ENCODE data around the gene DOC2A.
A peak's percentile ranks its signal among the peaks of the same experiment; 100 is the strongest.
"Not testable (repeated sequence)": the region's sequence is repeated elsewhere in the genome, so short reads cannot be mapped to it uniquely, and the experiment has no call there.

DOC2A gene

DNA sequence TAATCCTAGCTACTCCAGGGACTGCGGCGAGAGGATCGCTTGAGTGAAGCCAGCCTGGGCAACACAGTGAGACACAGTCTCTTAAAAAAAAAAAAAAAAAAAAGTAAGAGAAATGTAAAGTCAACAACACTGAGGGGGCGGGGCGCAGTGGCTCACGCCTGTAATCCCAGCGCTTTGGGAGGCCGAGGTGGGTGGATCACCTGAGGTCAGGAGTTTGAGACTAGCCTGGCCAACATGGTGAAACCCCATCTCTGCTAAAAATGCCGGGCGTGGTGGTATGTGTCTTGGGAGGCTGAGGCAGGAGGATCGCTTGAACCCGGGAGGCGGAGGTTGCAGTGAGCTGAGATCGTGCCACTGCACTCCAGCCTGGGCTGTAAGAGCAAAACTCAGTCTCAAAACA, 1.8 kb upstream of the DOC2A start:
- not testable (repeated sequence) for H2AFZ ChIP-seq (ENCODE audit: low read length); H2BK12ac ChIP-seq (ENCODE audit: low read length); H2BK15ac ChIP-seq (ENCODE audit: low read length); H3K4me2 ChIP-seq (ENCODE audit: insufficient read depth, low read length, poor library complexity, severe bottlenecking); H3K4ac ChIP-seq (ENCODE audit: low read length); H3K36me3 ChIP-seq (replicated peaks in 1 of 2; ENCODE audit: control insufficient read depth in 2 of 2, insufficient read depth in 2 of 2, low read length in 2 of 2); H2BK120ac ChIP-seq (ENCODE audit: low read depth, low read length); H3K9ac ChIP-seq (ENCODE audit: low read depth, low read length, poor library complexity); H2BK5ac ChIP-seq (ENCODE audit: low read length); H3K23ac ChIP-seq (ENCODE audit: low read depth, low read length, poor library complexity); H3K18ac ChIP-seq (ENCODE audit: low read length); H3K27ac ChIP-seq (replicated peaks; ENCODE audit: low read length); H2AK5ac ChIP-seq (ENCODE audit: low read depth, low read length); H3K4me3 ChIP-seq (ENCODE audit: low read length in 2 of 2); H4K91ac ChIP-seq (ENCODE audit: low read depth, low read length, poor library complexity); H3K14ac ChIP-seq (ENCODE audit: low read length); H4K8ac ChIP-seq (ENCODE audit: low read depth, low read length); H3K79me1 ChIP-seq (ENCODE audit: low read depth, low read length); H3K9me3 ChIP-seq (replicated peaks in 1 of 2; ENCODE audit: control insufficient read depth in 2 of 2, insufficient read depth in 1 of 2, low read depth in 1 of 2, low read length in 2 of 2); DNase-seq (ENCODE audit: low spot score)
- WGBS, 2 donors (ENCODE audit: extremely low coverage in 2 of 2, insufficient read length in 2 of 2, insufficient replicate concordance in 1 of 2) = no CpG with 5 or more reads among the region's 14 CpGs
- Histone ChIP-seq H3K27me3 (ENCODE audit: control insufficient read depth in 3 of 3, insufficient read depth in 3 of 3, low read depth in 1 of 3, low read length in 3 of 3) (peaks cover 0 to 17% (median 15%) of the 10 kb centered on the region in 3 experiments), H3K4me1 (ENCODE audit: control insufficient read depth in 2 of 2, insufficient read depth in 1 of 2, low read depth in 1 of 2, low read length in 2 of 2) (peaks cover 12 to 14% of the 10 kb centered on the region in 2 donors)

DNA sequence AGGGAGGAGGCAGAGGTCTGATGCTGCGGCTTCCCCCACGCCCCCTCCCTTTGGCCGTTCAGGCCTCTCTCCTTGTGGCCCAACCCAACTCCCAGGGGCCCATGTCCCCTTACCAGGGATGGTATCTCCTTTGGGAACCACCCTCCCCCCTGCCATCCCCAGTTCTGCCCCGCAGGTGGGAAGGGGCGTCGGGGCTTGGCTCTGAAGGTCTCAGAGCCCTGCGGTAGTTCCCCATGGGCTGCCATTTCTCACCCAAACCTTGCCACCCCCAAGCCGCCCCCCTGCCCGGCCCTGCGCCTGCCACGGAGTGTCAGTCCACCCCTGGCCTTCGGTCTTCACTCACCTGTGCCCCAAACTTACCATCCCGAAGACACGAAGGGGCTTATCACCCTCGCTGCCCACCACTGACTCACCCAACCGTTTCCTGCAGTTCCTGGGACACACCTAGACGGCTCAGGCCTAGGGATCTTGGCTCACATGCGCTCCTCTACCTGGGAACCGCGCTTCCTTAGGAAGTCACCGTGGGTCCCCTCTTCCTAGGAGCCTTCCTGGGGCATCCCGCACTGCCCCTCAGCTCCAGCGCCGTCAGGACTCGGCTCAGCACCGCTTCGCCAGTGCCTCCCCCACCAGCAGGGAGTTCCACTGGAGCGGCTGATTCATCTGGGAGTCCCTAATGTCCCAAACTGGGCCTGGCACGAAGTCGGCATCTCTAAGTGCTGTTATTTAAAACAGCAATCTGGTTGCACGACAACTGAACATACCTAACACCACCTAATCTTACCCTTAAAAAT, 1.1 kb upstream of the DOC2A start:
- Histone ChIP-seq H3K4me3 (ENCODE audit: low read length in 2 of 2) (peak overlapping the region; percentile 31 to 67), H3K79me1 (ENCODE audit: low read depth, low read length) (peaks cover 2% of the 10 kb centered on the region), H2BK5ac (ENCODE audit: low read length) (peak overlapping the region; percentile 1), H3K14ac (ENCODE audit: low read length) (no peak overlapping the region), H2AFZ (ENCODE audit: low read length) (peak overlapping the region; percentile 96), H3K9me3 (replicated peaks in 1 of 2; ENCODE audit: control insufficient read depth in 2 of 2, insufficient read depth in 1 of 2, low read depth in 1 of 2, low read length in 2 of 2) (no peaks in the 10 kb centered on the region), H3K4me2 (ENCODE audit: insufficient read depth, low read length, poor library complexity, severe bottlenecking) (peak overlapping the region; percentile 94), H3K27me3 (ENCODE audit: control insufficient read depth in 3 of 3, insufficient read depth in 3 of 3, low read depth in 1 of 3, low read length in 3 of 3) (peaks cover 0 to 17% (median 15%) of the 10 kb centered on the region in 3 experiments), H4K91ac (ENCODE audit: low read depth, low read length, poor library complexity) (no peak overlapping the region), H3K4ac (ENCODE audit: low read length) (no peak overlapping the region), H2BK15ac (ENCODE audit: low read length) (no peak overlapping the region), H3K9ac (ENCODE audit: low read depth, low read length, poor library complexity) (peak overlapping the region; percentile 92), H3K27ac (replicated peaks; ENCODE audit: low read length) (no peak overlapping the region), H4K8ac (ENCODE audit: low read depth, low read length) (no peak overlapping the region), H3K4me1 (ENCODE audit: control insufficient read depth in 2 of 2, insufficient read depth in 1 of 2, low read depth in 1 of 2, low read length in 2 of 2) (peaks cover 12 to 14% of the 10 kb centered on the region in 2 donors), H2AK5ac (ENCODE audit: low read depth, low read length) (peak overlapping the region; percentile 35), H3K23ac (ENCODE audit: low read depth, low read length, poor library complexity) (no peak overlapping the region), H2BK120ac (ENCODE audit: low read depth, low read length) (no peak overlapping the region), H3K18ac (ENCODE audit: low read length) (peak overlapping the region; percentile 92), H2BK12ac (ENCODE audit: low read length) (no peak overlapping the region), H3K36me3 (replicated peaks in 1 of 2; ENCODE audit: control insufficient read depth in 2 of 2, insufficient read depth in 2 of 2, low read length in 2 of 2) (peaks cover 0 to 3% of the 10 kb centered on the region in 2 donors)
- no peak for DNase-seq (ENCODE audit: low spot score)
- no CpG with 5 or more reads among the region's 31 CpGs for WGBS, 2 donors (ENCODE audit: extremely low coverage in 2 of 2, insufficient read length in 2 of 2, insufficient replicate concordance in 1 of 2)

GRCh38 chr16:30009990-30010843, 610 bp downstream of the DOC2A start:
- H3K27me3 ChIP-seq (ENCODE audit: control insufficient read depth in 3 of 3, insufficient read depth in 3 of 3, low read depth in 1 of 3, low read length in 3 of 3) = peaks cover 0 to 17% (median 15%) of the 10 kb centered on the region in 3 experiments
- H2AK5ac ChIP-seq (ENCODE audit: low read depth, low read length) = peak overlapping the region; percentile 100
- H2BK12ac ChIP-seq (ENCODE audit: low read length) = peak overlapping the region; percentile 94
- H3K9ac ChIP-seq (ENCODE audit: low read depth, low read length, poor library complexity) = peak overlapping the region; percentile 86
- H2BK5ac ChIP-seq (ENCODE audit: low read length) = no peak overlapping the region
- peak overlapping the region; percentile 94 for H3K4me2 ChIP-seq (ENCODE audit: insufficient read depth, low read length, poor library complexity, severe bottlenecking)
- no peak for DNase-seq (ENCODE audit: low spot score)
- H3K36me3 ChIP-seq (replicated peaks in 1 of 2; ENCODE audit: control insufficient read depth in 2 of 2, insufficient read depth in 2 of 2, low read length in 2 of 2) = peaks cover 7 to 9% of the 10 kb centered on the region in 2 donors
- H3K4me1 ChIP-seq (ENCODE audit: control insufficient read depth in 2 of 2, insufficient read depth in 1 of 2, low read depth in 1 of 2, low read length in 2 of 2) = peaks cover 12 to 14% of the 10 kb centered on the region in 2 donors
- H3K4ac ChIP-seq (ENCODE audit: low read length) = peak overlapping the region; percentile 84
- H3K9me3 ChIP-seq (replicated peaks in 1 of 2; ENCODE audit: control insufficient read depth in 2 of 2, insufficient read depth in 1 of 2, low read depth in 1 of 2, low read length in 2 of 2) = no peaks in the 10 kb centered on the region
- peak overlapping the region; percentile 38 for H3K14ac ChIP-seq (ENCODE audit: low read length)
- no peak overlapping the region for H2BK120ac ChIP-seq (ENCODE audit: low read depth, low read length)
- H2BK15ac ChIP-seq (ENCODE audit: low read length) = peak overlapping the region; percentile 98
- H3K27ac ChIP-seq (replicated peaks; ENCODE audit: low read length) = no peak overlapping the region
- H3K23ac ChIP-seq (ENCODE audit: low read depth, low read length, poor library complexity) = peak overlapping the region; percentile 85
- H3K4me3 ChIP-seq (ENCODE audit: low read length in 2 of 2) = peak overlapping the region; percentile 67 to 93
- H3K79me1 ChIP-seq (ENCODE audit: low read depth, low read length) = peaks cover 2% of the 10 kb centered on the region
- peak overlapping the region; percentile 96 for H2AFZ ChIP-seq (ENCODE audit: low read length)
- H4K91ac ChIP-seq (ENCODE audit: low read depth, low read length, poor library complexity) = no peak overlapping the region
- WGBS, 2 donors (ENCODE audit: extremely low coverage in 2 of 2, insufficient read length in 2 of 2, insufficient replicate concordance in 1 of 2) = no CpG with 5 or more reads among the region's 34 CpGs
- no peak overlapping the region for H4K8ac ChIP-seq (ENCODE audit: low read depth, low read length)
- H3K18ac ChIP-seq (ENCODE audit: low read length) = peak overlapping the region; percentile 96
